Mammary epithelial cell (primary cell): ENCODE data around the gene FAF1.

Experiments used
- CTCF ChIP-seq, 2 donors: IDR thresholded peaks in 1 of 2; conservative IDR thresholded peaks in 1 of 2; 2 replicates each; pipeline ENCODE4 v1.5.1; 2011 to 2012; ENCODE audit warnings: inconsistent platforms in 2 of 2, low read length in 2 of 2, mild to moderate bottlenecking in 2 of 2, control low read depth in 1 of 2, low read depth in 1 of 2; ENCODE audit not compliant: insufficient read depth in 1 of 2; ENCODE audit errors: extremely low read depth in 1 of 2
- EZH2 ChIP-seq: IDR thresholded peaks from 2 replicates; pipeline ENCODE4 v1.6.1; 2012; ENCODE audit warnings: low read length, inconsistent platforms, borderline replicate concordance

- no peak for TF ChIP-seq CTCF (conservative IDR thresholded peaks at IDR 0.05 in 1 of 2, IDR thresholded peaks at IDR 0.05 in 1 of 2; ENCODE audit: extremely low read depth in 1 of 2, insufficient read depth in 1 of 2, low read depth in 1 of 2, low read length in 2 of 2)
- no peak for TF ChIP-seq EZH2
Measured at GRCh38 chr1:50966991-50967390, 6.9 kb upstream of the FAF1 start.
